C4-2B (cell line): ENCODE data around the gene SLC26A4.

Experiments
- CTCF ChIP-seq: fragments of 450-650 bp; conservative IDR thresholded peaks from 2 replicates; pipeline ENCODE4 v1.5.1; 2017; ENCODE audit warnings: mild to moderate bottlenecking
- ZFX ChIP-seq: fragments of 450-650 bp; IDR thresholded peaks from 2 replicates; pipeline ENCODE4 v1.6.1; 2017

- TF ChIP-seq CTCF (no peak), ZFX (no peak)
These were observed 18.1 kb upstream of the SLC26A4 start for GRCh38 chr7:107642501-107642900.
